Spleen (tissue), 11 donors: ENCODE results near the gene TBC1D22A. TPM values are rescaled to one million over a fixed set of nuclear protein-coding genes. Genes with fewer than 3 reads are reported as not detected.

Experiments used
- DNase-seq: peaks from one replicate; pipeline ENCODE4 v3.0.0-alpha.2; 2020
- H3K27ac ChIP-seq, 8 donors: fragments of 200-600 bp; sonication (generic) in 7 of 8; 1 replicate in 4 of 8; 2 replicates in 4 of 8; pipeline versions ENCODE4 v1.5.0 to v1.8.0; 2016 to 2021; ENCODE audit warnings: inconsistent platforms in 4 of 8, mild to moderate bottlenecking in 4 of 8, moderate library complexity in 1 of 8
- H3K27me3 ChIP-seq, 7 donors: fragments of 200-600 bp; sonication (generic) in 6 of 7; replicated peaks in 1 of 7; 1 replicate in 4 of 7; 2 replicates in 3 of 7; pipeline versions ENCODE4 v1.5.0 to v1.8.0; 2016 to 2021; ENCODE audit warnings: inconsistent platforms in 3 of 7, mild to moderate bottlenecking in 1 of 7
- H3K36me3 ChIP-seq, 6 donors: fragments of 200-600 bp; sonication (generic) in 5 of 6; 1 replicate in 4 of 6; 2 replicates in 2 of 6; pipeline versions ENCODE4 v1.5.0 to v1.8.0; 2016 to 2021; ENCODE audit warnings: inconsistent platforms in 2 of 6
- H3K4me1 ChIP-seq, 6 donors: fragments of 200-600 bp; sonication (generic) in 5 of 6; 1 replicate in 3 of 6; 2 replicates in 3 of 6; pipeline versions ENCODE4 v1.5.0 to v1.8.0; 2016 to 2021; ENCODE audit warnings: inconsistent platforms in 3 of 6
- H3K4me3 ChIP-seq, 8 donors: fragments of 200-600 bp; sonication (generic) in 7 of 8; 1 replicate in 4 of 8; 2 replicates in 4 of 8; pipeline versions ENCODE4 v1.5.0 to v1.8.0; 2016 to 2021; ENCODE audit warnings: inconsistent platforms in 4 of 8, mild to moderate bottlenecking in 4 of 8, moderate library complexity in 2 of 8
- H3K9me3 ChIP-seq, 8 donors: fragments of 200-600 bp; sonication (generic) in 7 of 8; 1 replicate in 4 of 8; 2 replicates in 4 of 8; pipeline versions ENCODE4 v1.5.0 to v1.8.0; 2016 to 2021; ENCODE audit warnings: inconsistent platforms in 4 of 8
- POLR2A ChIP-seq, 3 donors: fragments of 450-650 bp; IDR thresholded peaks; one replicate each; pipeline ENCODE4 v1.5.1; 2017; ENCODE audit warnings: antibody characterized with exemption in 3 of 3, mild to moderate bottlenecking in 1 of 3
- POLR2AphosphoS5 ChIP-seq, 3 donors: sonication (generic); formaldehyde crosslinking; IDR thresholded peaks; one replicate each; pipeline ENCODE4 v1.5.1; 2017; ENCODE audit warnings: antibody characterized with exemption in 3 of 3
- WGBS, 5 donors: extraction: QIAGEN DNeasy Blood & Tissue Kit in 3 of 5; methylation state at CpG; one replicate each; pipeline versions ENCODE4 v1.1.5 to v1.1.7; 2013 to 2018; 5-methylcytosine and 5-hydroxymethylcytosine counted together
- intact Hi-C: fragments of 100-400 bp; cut with DNase I; formaldehyde crosslinking; loops from one replicate; pipeline ENCODE4 v1.15.0; 2023; ENCODE audit warnings: low total_unique reads
- polyA plus RNA-seq, 3 donors: library from polyadenylated mRNA; stranded (reverse); fragments of 200-250 nt; gene quantifications; one replicate each; pipeline ENCODE4 v1.2.1, GENCODE V29; 2013
- total RNA-seq, 7 donors: library from RNA; depleted of rRNA in 3 of 7; stranded (reverse); fragments of >200 nt in 3 of 7; fragmentation: NEBNext Ultra II Directional in 4 of 7; extraction: Animal tissue kit (Norgen Biotek cat#: 25700) in 4 of 7; gene quantifications; one replicate each; pipeline versions ENCODE4 v1.1.0 to v1.2.1, GENCODE V29; 2016 to 2021
- TF ChIP-seq, protein P1 (sequence below), 11 experiments: fragments of 200-600 bp in 7 of 11; fragments of 450-650 bp in 4 of 11; sonication (generic) in 4 of 11; IDR thresholded peaks in 8 of 11; conservative IDR thresholded peaks in 3 of 11; 1 replicate in 7 of 11; 2 replicates in 4 of 11; pipeline versions ENCODE4 v1.4.0 to v1.8.0; 2016 to 2021; ENCODE audit warnings: antibody characterized with exemption in 11 of 11, inconsistent platforms in 4 of 11, mild to moderate bottlenecking in 1 of 11
- donor health status: healthy with polysubstance abuse.
- donor health status: DM: no; HTN: no; CAD: no; lungs with moderate emphysema.
- donor health status: DM: no; HTN: no; CAD: no.
- donor health status: Bipolar disorder and iron deficiency.
- donor health status: healthy.
- donor health status: DM: no; HTN: no; CAD: no.
- donor health status: DM: yes; HTN: yes; CAD: no.

TBC1D22A gene
- total and polyA plus RNA-seq, 10 donors: 17.2 to 66.9 (median 49.6) TPM

DNA sequence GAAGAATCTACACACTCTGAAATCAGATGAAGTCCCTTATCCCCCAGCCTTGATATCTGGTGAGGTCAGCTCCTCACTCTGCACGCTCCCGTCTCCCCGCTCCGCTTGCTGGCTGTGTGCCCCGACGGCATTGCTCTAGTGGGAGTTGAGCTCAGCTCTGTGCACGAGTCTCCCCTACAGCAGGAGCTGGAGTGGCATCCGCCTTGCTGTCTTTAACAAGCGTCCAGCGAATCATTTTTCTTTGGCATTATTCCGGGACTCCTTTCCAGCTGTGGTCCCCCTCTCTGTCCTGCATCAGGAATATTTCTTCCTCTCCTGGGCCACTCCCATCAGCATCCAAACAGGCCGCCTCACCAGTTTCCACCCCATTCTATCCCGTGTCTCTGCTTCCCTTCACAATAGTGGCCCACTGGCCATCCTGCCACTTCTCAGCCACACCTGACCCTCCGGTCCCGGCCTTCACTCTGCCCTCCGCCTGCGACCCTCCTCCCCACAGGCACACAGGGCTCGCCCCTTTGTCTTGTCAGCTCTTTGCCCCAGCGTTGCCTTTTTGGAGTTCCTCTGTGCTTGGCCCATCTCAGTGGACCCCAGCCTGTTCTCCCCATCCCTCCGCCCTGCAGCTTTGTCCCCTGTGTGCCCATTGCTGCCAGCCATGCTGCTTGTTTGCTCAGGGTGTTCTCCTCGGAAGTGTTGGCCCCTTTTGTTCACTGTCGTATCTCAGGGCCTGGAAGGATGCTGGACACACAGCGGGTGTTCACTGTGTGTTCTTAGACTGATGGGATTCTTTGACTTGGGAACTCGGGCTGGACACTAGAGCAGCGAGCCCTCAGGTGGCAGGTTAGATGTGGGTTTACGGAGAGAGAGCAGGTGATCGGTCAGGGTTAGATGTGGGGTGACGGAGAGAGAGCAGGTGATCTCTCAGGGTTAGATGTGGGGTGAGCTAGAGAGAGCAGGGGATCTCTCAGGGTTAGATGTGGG is 441.8 kb downstream of the TBC1D22A start:
- Histone ChIP-seq H3K36me3 (no peaks in the 10 kb centered on the region), H3K27ac (no peak overlapping the region), H3K9me3 (no peaks in the 10 kb centered on the region), H3K4me3 (no peak overlapping the region), H3K4me1 (peaks cover 0 to 15% (median 5%) of the 10 kb centered on the region in 6 donors), H3K27me3 (peaks cover 0 to 5% (median 0%) of the 10 kb centered on the region in 7 donors)
- TF ChIP-seq, protein P1, sequence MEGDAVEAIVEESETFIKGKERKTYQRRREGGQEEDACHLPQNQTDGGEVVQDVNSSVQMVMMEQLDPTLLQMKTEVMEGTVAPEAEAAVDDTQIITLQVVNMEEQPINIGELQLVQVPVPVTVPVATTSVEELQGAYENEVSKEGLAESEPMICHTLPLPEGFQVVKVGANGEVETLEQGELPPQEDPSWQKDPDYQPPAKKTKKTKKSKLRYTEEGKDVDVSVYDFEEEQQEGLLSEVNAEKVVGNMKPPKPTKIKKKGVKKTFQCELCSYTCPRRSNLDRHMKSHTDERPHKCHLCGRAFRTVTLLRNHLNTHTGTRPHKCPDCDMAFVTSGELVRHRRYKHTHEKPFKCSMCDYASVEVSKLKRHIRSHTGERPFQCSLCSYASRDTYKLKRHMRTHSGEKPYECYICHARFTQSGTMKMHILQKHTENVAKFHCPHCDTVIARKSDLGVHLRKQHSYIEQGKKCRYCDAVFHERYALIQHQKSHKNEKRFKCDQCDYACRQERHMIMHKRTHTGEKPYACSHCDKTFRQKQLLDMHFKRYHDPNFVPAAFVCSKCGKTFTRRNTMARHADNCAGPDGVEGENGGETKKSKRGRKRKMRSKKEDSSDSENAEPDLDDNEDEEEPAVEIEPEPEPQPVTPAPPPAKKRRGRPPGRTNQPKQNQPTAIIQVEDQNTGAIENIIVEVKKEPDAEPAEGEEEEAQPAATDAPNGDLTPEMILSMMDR (IDR thresholded peaks at IDR 0.05 in 8 of 11, conservative IDR thresholded peaks at IDR 0.05 in 3 of 11): no peak
- no peak for TF ChIP-seq POLR2AphosphoS5 (IDR thresholded peaks at IDR 0.05)
- TF ChIP-seq POLR2A (IDR thresholded peaks at IDR 0.05): no peak
- WGBS, 5 donors: 73 to 84% (median 82%) methylated on average over 28 of the region's 28 CpGs
- intact Hi-C loops: no loop called here
- peak; percentile 66 for DNase-seq

DNA sequence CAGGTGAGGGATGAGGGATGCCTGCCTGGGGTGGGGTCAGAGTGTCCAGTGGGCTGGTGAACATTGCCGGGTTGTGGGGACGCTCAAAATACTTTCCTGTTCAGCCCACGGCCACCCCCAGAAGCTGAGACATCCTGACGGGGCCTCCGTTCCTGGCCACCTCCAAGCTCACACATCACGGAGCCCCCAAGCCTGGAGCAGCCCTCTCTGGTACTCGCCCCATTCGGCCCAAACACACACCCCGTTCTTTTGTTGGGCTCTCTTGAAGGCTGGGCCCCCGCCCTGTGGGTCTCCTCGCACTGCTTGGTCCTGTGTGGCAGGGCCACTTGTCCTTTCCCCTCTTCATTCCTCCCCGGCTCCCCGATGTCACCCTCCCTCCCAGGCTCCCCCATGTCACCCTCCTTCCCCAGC is 442.6 kb downstream of the TBC1D22A start:
- Histone ChIP-seq H3K4me3 (no peak overlapping the region), H3K27ac (no peak overlapping the region), H3K27me3 (peaks cover 0 to 5% (median 0%) of the 10 kb centered on the region in 7 donors), H3K9me3 (no peaks in the 10 kb centered on the region), H3K4me1 (peaks cover 0 to 10% (median 5%) of the 10 kb centered on the region in 6 donors), H3K36me3 (no peaks in the 10 kb centered on the region)
- intact Hi-C loops: no loop called here
- 83 to 93% (median 87%) methylated on average over 13 of the region's 13 CpGs for WGBS, 5 donors
- peak; percentile 51 for DNase-seq
- TF ChIP-seq, protein P1 (IDR thresholded peaks at IDR 0.05 in 8 of 11, conservative IDR thresholded peaks at IDR 0.05 in 3 of 11): no peak
- no peak for TF ChIP-seq POLR2A (IDR thresholded peaks at IDR 0.05)
- TF ChIP-seq POLR2AphosphoS5 (IDR thresholded peaks at IDR 0.05): no peak

DNA sequence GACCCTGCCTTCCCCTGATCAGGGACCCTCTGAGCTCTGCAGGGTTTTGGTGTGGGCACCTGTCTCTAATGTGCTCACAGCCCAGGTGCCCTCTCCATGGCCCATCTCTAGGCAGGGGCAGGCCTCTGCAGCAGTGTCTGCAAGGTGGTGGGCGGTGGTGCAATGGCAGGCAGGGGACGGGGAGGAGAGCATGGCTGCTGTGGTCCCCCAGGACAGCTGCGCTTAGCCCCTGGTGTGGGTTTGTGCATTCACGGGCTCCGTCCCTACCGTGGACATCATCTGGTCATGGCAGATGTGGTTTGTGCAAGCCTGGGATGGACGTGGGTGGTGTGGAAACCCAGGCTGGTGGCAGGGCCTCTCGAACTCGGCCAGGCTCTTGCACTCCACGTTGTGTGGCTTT is 443.1 kb downstream of the TBC1D22A start:
- TF ChIP-seq, protein P1 (IDR thresholded peaks at IDR 0.05 in 8 of 11, conservative IDR thresholded peaks at IDR 0.05 in 3 of 11): no peak
- TF ChIP-seq POLR2AphosphoS5 (IDR thresholded peaks at IDR 0.05): no peak
- TF ChIP-seq POLR2A (IDR thresholded peaks at IDR 0.05): no peak
- Histone ChIP-seq H3K4me3 (no peak overlapping the region), H3K4me1 (peaks cover 0 to 5% (median 1%) of the 10 kb centered on the region in 6 donors), H3K9me3 (no peaks in the 10 kb centered on the region), H3K36me3 (no peaks in the 10 kb centered on the region), H3K27ac (no peak overlapping the region), H3K27me3 (peaks cover 0 to 5% (median 0%) of the 10 kb centered on the region in 7 donors)
- DNase-seq: no peak
- intact Hi-C loops: no loop called here
- 81 to 87% (median 83%) methylated on average over 7 to 10 of the region's 10 CpGs for WGBS, 5 donors

DNA sequence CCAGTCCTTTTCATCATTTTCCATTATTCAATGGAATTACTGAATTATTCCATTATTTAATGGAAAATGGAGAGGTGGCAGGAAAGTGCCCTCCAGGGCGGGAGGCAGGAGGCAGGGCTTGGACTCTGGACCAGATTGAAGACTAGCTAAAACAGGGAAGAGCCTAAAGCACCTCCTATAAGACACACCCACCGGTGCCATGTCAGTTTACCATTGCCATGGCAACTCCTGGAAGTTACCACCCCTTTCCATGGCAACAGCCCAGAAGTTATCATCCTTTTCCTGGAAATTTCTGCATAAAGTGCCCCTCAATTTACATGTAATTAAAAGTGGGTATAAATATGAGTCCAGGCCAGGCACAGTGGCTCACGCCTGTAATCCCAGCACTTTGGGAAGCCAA is 443.7 kb downstream of the TBC1D22A start:
- no peak for TF ChIP-seq POLR2AphosphoS5 (IDR thresholded peaks at IDR 0.05)
- no peak for TF ChIP-seq POLR2A (IDR thresholded peaks at IDR 0.05)
- H3K4me3 ChIP-seq: no peak overlapping the region
- H3K27me3 ChIP-seq: peaks cover 0 to 5% (median 0%) of the 10 kb centered on the region in 7 donors
- WGBS, 5 donors: 81 to 95% (median 87%) methylated on average over 3 of the region's 3 CpGs
- intact Hi-C loops: no loop called here
- no peaks in the 10 kb centered on the region for H3K4me1 ChIP-seq
- H3K9me3 ChIP-seq: no peaks in the 10 kb centered on the region
- H3K36me3 ChIP-seq: no peaks in the 10 kb centered on the region
- H3K27ac ChIP-seq: no peak overlapping the region
- no peak for DNase-seq
